C4-2B (cell line): ENCODE measurements around the gene MRPL44.

Experiments
- CTCF ChIP-seq: fragments of 450-650 bp; conservative IDR thresholded peaks from 2 replicates; pipeline ENCODE4 v1.5.1; 2017; ENCODE audit warnings: mild to moderate bottlenecking
- ZFX ChIP-seq: fragments of 450-650 bp; IDR thresholded peaks from 2 replicates; pipeline ENCODE4 v1.6.1; 2017

GRCh38 chr2:224016963-224017362 lies 59.7 kb downstream of the MRPL44 start:
- TF ChIP-seq CTCF, result no peak
- TF ChIP-seq ZFX, result no peak
